Measurements from ENCODE around the gene NABP2.
A peak's percentile ranks its signal among the peaks of the same experiment; 100 is the strongest.
"Not testable (repeated sequence)": the region's sequence is repeated elsewhere in the genome, so short reads cannot be mapped to it uniquely, and the experiment has no call there.

The NABP2 gene

GRCh38 chr12:56224102-56224701 lies at the start of gene NABP2:
TSS of gene NABP2 (plus strand) at chr12:56224342. CDS start at chr12:56224857, 515 bp downstream.
- DNase-seq (ENCODE audit: low spot score): peak; percentile 97

GRCh38 chr12:56178347-56178746 lies 45.8 kb upstream of the NABP2 start:
- DNase-seq (ENCODE audit: low spot score): no peak

GRCh38 chr12:56186957-56187356 lies 37.2 kb upstream of the NABP2 start:
- DNase-seq (ENCODE audit: low spot score): no peak

- DNase-seq (ENCODE audit: low spot score): peak; percentile 24
Measured at GRCh38 chr12:56188131-56188777, 35.9 kb upstream of the NABP2 start.

- peak; percentile 32 for DNase-seq (ENCODE audit: low spot score)
Measured at GRCh38 chr12:56188778-56189098, 35.4 kb upstream of the NABP2 start.

GRCh38 chr12:56189099-56189917 lies 34.8 kb upstream of the NABP2 start, which contains the start of gene SMARCC2:
TSS of gene SMARCC2 (minus strand) at chr12:56189483. CDS start at chr12:56189461, 22 bp downstream.
- DNase-seq (ENCODE audit: low spot score): peak; percentile 94

- DNase-seq (ENCODE audit: low spot score): peak; percentile 54
Measured at GRCh38 chr12:56189918-56190694, 34.0 kb upstream of the NABP2 start.

GRCh38 chr12:56190695-56191155 lies 33.4 kb upstream of the NABP2 start:
- DNase-seq (ENCODE audit: low spot score): no peak

GRCh38 chr12:56192582-56192981 lies 31.6 kb upstream of the NABP2 start:
- no peak for DNase-seq (ENCODE audit: low spot score)

- DNase-seq (ENCODE audit: low spot score): peak; percentile 93
Measured at GRCh38 chr12:56193025-56193578, 31.0 kb upstream of the NABP2 start.

GRCh38 chr12:56196818-56197550 lies 27.2 kb upstream of the NABP2 start:
- DNase-seq (ENCODE audit: low spot score): not testable (repeated sequence)

GRCh38 chr12:56197921-56198635 lies 26.1 kb upstream of the NABP2 start:
- no peak for DNase-seq (ENCODE audit: low spot score)

GRCh38 chr12:56198836-56199235 lies 25.3 kb upstream of the NABP2 start:
- DNase-seq (ENCODE audit: low spot score): no peak

- DNase-seq (ENCODE audit: low spot score): no peak
Measured at GRCh38 chr12:56202366-56202765, 21.8 kb upstream of the NABP2 start.

- no peak for DNase-seq (ENCODE audit: low spot score)
Measured at GRCh38 chr12:56202838-56203237, 21.3 kb upstream of the NABP2 start.

- DNase-seq (ENCODE audit: low spot score): no peak
Measured at GRCh38 chr12:56204275-56204674, 19.9 kb upstream of the NABP2 start.

- no peak for DNase-seq (ENCODE audit: low spot score)
Measured at GRCh38 chr12:56205445-56205844, 18.7 kb upstream of the NABP2 start.

GRCh38 chr12:56206452-56207166 lies 17.5 kb upstream of the NABP2 start:
- DNase-seq (ENCODE audit: low spot score): peak; percentile 76

GRCh38 chr12:56208006-56208405 lies 16.1 kb upstream of the NABP2 start:
- DNase-seq (ENCODE audit: low spot score): no peak

GRCh38 chr12:56212361-56212760 lies 11.8 kb upstream of the NABP2 start:
- peak; percentile 67 for DNase-seq (ENCODE audit: low spot score)
